HFF-Myc (cell line): ENCODE results near the gene ETNK2.

Experiments
- DNase-seq: peaks from one replicate; pipeline ENCODE4 v3.0.0-alpha.2; 2011; ENCODE audit warnings: low read depth; ENCODE audit errors: extremely low read depth
- H3K4me3 ChIP-seq: replicated peaks from 2 replicates; pipeline ENCODE4 v1.5.1; 2011; ENCODE audit warnings: low read depth, mild to moderate bottlenecking, control low read depth, low read length
- TF ChIP-seq, protein P1 (sequence below): IDR thresholded peaks from 2 replicates; pipeline ENCODE4 v1.5.1; 2012; ENCODE audit warnings: mild to moderate bottlenecking, low read depth, low read length, control low read depth; ENCODE audit errors: missing control alignments

Gene ETNK2

DNA sequence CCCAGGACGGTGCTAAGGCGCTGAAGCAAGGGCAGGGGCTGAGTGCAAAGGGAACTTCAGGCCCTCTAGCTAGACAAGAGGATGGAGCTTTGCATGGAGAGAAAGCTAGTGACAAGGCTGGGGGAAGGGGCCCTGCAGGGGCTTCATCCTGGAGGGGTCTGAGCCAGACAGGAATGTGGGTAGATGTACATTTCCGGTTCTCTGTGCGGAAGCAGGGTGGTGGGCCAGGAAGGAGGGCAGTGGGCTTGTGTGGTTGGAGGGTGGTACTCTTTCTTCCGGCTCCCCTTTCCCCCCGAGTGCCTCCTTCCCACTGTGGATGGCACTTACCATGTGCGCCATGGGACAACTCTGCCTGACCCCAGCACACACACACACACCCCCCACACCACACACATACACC, 42.9 kb upstream of the ETNK2 start:
- no peak overlapping the region for H3K4me3 ChIP-seq
- TF ChIP-seq, protein P1, sequence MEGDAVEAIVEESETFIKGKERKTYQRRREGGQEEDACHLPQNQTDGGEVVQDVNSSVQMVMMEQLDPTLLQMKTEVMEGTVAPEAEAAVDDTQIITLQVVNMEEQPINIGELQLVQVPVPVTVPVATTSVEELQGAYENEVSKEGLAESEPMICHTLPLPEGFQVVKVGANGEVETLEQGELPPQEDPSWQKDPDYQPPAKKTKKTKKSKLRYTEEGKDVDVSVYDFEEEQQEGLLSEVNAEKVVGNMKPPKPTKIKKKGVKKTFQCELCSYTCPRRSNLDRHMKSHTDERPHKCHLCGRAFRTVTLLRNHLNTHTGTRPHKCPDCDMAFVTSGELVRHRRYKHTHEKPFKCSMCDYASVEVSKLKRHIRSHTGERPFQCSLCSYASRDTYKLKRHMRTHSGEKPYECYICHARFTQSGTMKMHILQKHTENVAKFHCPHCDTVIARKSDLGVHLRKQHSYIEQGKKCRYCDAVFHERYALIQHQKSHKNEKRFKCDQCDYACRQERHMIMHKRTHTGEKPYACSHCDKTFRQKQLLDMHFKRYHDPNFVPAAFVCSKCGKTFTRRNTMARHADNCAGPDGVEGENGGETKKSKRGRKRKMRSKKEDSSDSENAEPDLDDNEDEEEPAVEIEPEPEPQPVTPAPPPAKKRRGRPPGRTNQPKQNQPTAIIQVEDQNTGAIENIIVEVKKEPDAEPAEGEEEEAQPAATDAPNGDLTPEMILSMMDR = no peak
- no peak for DNase-seq

DNA sequence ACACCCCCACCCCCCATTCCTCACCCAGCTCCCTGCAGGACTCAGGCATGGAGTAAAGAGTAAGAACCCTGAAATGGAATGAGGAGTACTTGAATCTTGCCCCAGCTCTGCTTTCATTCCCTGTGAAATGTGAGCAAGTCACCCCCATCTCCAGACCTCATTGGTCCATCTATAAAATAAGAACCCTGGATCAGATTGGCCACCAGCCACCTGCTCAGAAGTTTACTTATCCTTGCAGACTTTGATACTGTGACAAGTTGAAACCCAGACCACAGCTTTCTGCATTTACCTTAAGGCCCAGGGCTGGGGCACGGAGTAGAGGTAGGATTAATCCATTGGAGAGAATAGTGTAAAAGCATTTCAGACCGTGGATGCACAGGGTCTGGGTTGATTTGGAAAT, 42.2 kb upstream of the ETNK2 start:
- TF ChIP-seq, protein P1 = no peak
- no peak for DNase-seq
- H3K4me3 ChIP-seq = no peak overlapping the region

DNA sequence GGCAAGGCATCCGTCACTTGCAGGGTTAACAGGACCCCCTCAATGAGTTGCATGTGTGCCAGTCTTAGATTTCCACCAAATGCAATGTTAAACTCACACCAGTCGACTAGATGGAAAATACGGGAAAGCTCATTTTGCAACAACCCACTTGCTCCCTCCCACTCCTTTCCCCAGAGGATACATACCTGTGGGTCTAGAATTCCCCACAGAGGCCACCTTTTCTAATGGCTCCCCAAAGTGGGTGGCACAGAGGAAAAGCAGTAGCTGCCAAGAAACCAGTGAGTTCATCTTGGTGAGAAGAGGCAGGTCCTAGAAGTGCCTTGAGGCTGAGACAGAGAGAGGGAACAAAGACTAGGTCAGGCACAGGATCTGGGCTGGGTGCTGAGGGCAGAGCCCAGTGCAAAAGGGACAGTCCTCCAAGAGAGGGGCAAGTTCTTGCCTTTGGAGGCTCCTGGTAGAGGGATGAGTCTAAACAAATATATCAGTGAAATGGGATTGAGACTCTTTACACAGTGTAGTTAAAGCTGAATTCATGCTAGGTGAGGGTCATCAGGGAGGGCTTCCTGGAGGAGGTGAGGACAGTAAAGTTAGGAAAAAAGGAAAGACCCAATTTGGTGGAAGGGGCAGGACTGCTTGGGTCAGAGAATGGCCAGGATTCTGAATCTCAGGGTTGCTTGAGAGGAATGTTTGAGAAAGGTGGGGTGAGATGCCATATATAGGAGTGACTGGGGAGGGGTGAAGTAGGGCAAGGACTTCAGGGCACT, 40.9 kb upstream of the ETNK2 start:
- TF ChIP-seq, protein P1 = no peak
- H3K4me3 ChIP-seq = no peak overlapping the region
- DNase-seq = no peak

DNA sequence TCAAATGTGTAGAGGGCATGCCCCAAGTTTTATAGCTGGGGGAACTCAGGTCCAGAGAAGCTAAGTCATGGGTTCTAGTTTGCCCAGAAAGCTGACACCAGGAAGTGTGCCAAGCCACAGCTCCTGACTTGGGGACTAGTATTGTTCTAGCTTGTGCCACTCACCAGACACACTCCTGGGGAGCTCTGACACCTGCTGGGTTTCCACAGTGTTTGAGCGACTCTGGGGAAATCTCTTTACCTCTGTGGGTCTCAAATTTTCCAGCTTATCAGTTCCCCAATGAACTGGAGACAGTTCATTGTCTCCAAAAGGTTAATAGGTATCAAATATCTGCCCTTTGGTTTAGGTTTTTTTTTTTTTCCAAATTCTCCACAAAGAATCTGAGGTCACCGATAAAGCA, 40.2 kb upstream of the ETNK2 start:
- no peak overlapping the region for H3K4me3 ChIP-seq
- TF ChIP-seq, protein P1 = no peak
- no peak for DNase-seq

DNA sequence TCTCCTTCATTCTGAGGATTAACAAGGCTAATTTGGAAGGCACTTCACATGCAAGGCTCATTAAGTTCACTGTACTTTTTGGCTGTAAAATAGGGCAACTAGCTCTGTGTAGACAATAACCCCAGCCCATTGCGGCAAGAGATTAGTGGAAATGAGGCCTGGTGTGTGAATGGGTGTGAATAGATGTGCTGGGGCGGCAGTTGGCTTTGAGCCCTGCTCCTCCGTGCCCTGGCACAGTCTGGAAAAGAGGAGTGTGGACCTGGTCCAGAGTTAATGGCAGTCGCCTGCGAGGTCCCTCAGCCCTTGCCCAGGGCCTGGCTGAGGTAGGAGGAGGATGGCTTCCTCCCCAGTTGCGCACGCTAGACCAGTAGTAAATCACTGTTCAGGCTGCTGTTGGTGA, 39.6 kb upstream of the ETNK2 start:
- no peak overlapping the region for H3K4me3 ChIP-seq
- no peak for DNase-seq
- TF ChIP-seq, protein P1 = no peak

DNA sequence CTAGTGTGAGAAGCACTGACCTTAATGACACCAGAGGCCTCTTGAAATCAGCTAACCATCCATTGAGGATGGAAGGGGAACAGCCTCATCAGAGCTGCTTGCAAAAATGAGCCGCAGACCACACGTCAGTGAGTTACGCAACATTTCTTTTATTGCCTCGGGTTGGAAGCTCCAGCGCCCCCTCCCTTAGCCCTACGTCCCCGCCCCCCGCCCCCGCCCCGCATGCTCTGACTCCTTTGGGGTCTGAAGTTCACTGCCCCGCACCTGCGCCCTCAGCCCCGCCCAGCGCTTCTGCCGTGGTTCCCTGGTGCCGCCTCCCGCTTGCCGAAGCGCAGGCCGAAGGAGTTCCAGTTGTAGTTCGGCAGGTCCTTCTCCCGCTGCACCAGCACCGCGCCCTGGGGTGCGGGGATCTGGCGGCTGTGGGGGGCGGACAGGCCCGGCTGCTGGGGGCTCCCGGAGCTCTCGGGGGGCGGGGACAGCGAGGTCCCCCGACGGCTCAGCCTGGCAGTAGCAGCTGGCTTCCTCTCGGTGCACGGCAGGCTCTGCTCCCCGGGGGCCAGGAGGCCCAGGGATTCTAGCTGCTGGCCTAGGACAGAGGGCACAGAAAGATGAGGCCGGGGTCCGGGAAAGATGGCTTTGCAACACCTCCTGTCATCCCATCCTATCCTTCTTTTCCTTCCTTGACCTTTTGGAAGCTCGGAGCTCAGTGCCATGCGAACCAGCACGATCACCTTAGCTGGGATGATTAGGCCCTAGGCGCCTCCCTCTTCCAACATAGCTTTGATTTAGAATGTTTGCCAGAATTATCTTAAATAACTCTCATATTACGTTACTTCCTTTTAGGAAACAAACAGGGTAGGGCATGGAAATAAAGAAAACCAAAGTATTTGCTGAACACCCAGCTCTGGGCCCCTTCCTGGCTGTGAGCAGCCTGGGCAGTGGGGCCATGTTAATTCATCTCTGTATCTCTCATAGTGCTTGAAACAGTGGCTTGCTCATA, 38.7 kb upstream of the ETNK2 start:
- TF ChIP-seq, protein P1 = no peak
- H3K4me3 ChIP-seq = no peak overlapping the region
- DNase-seq = peak; percentile 16
